RWPE2 (cell line): ENCODE results near the gene TM9SF4.

ENCODE experiments used
- ATAC-seq: fragments of 200-7000 bp; cut with Tn5 transposase; 3 replicates; pipeline ENCODE4 v1.9.1; 2021; ENCODE audit warnings: low read depth
- DNase-seq: peaks from one replicate; pipeline ENCODE4 v3.0.0-alpha.2; 2020; ENCODE audit warnings: low spot score
- H3K27ac ChIP-seq: fragments of 450-650 bp; 2 replicates; pipeline ENCODE4 v1.5.1; 2017; ENCODE audit warnings: mild to moderate bottlenecking; ENCODE audit not compliant: poor library complexity, severe bottlenecking
- H3K27me3 ChIP-seq: fragments of 250-450 bp; sonication (Bioruptor Pico); 2 replicates; pipeline ENCODE4 v1.5.1; 2021; ENCODE audit warnings: mild to moderate bottlenecking, moderate library complexity; ENCODE audit not compliant: insufficient read depth, poor library complexity, severe bottlenecking
- H3K36me3 ChIP-seq: fragments of 250-450 bp; sonication (Bioruptor Pico); 2 replicates; pipeline ENCODE4 v1.5.1; 2020; ENCODE audit warnings: low read depth, mild to moderate bottlenecking, moderate library complexity
- H3K4me1 ChIP-seq: fragments of 250-450 bp; sonication (Bioruptor Pico); 2 replicates; pipeline ENCODE4 v1.5.1; 2021; ENCODE audit warnings: mild to moderate bottlenecking, moderate library complexity; ENCODE audit not compliant: insufficient read depth, poor library complexity, severe bottlenecking
- H3K4me3 ChIP-seq: fragments of 250-450 bp; sonication (Bioruptor Pico); 2 replicates; pipeline ENCODE4 v1.5.1; 2021; ENCODE audit warnings: mild to moderate bottlenecking, moderate library complexity; ENCODE audit not compliant: severe bottlenecking
- H3K9me3 ChIP-seq: fragments of 250-450 bp; sonication (Bioruptor Pico); 2 replicates; pipeline ENCODE4 v1.5.1; 2021; ENCODE audit warnings: mild to moderate bottlenecking, moderate library complexity; ENCODE audit not compliant: severe bottlenecking
- TF ChIP-seq, protein P1 (sequence below): fragments of 450-650 bp; IDR thresholded peaks from one replicate; pipeline ENCODE4 v1.5.1; 2017; ENCODE audit warnings: mild to moderate bottlenecking, moderate library complexity; ENCODE audit not compliant: poor library complexity, severe bottlenecking

TM9SF4 gene

DNA sequence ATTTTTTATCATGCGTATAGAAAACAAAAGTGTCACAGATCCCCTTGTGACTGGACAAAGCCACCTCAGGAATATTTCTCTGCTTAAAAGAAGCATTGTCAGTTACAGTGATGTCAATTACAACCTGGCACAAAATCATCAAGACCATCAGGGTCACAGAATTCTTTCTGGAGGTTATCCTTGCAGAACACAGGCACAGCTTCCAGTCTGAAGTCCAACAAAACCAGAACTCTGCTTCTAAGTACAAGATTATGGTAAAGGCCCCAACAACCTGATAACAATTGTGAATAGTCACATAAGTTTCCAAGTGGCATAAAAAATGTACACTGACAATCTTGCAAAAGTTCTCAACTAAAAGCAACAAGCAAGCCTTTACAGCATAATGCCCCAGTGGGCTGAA, 77.0 kb downstream of the TM9SF4 start:
- H3K4me1 ChIP-seq = peaks cover 3% of the 10 kb centered on the region
- H3K4me3 ChIP-seq = no peak overlapping the region
- no peaks in the 10 kb centered on the region for H3K27me3 ChIP-seq
- H3K36me3 ChIP-seq = no peaks in the 10 kb centered on the region
- no peak overlapping the region for H3K27ac ChIP-seq
- ATAC-seq = no peak
- TF ChIP-seq, protein P1, sequence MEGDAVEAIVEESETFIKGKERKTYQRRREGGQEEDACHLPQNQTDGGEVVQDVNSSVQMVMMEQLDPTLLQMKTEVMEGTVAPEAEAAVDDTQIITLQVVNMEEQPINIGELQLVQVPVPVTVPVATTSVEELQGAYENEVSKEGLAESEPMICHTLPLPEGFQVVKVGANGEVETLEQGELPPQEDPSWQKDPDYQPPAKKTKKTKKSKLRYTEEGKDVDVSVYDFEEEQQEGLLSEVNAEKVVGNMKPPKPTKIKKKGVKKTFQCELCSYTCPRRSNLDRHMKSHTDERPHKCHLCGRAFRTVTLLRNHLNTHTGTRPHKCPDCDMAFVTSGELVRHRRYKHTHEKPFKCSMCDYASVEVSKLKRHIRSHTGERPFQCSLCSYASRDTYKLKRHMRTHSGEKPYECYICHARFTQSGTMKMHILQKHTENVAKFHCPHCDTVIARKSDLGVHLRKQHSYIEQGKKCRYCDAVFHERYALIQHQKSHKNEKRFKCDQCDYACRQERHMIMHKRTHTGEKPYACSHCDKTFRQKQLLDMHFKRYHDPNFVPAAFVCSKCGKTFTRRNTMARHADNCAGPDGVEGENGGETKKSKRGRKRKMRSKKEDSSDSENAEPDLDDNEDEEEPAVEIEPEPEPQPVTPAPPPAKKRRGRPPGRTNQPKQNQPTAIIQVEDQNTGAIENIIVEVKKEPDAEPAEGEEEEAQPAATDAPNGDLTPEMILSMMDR = no peak
- no peak for DNase-seq
- no peaks in the 10 kb centered on the region for H3K9me3 ChIP-seq

DNA sequence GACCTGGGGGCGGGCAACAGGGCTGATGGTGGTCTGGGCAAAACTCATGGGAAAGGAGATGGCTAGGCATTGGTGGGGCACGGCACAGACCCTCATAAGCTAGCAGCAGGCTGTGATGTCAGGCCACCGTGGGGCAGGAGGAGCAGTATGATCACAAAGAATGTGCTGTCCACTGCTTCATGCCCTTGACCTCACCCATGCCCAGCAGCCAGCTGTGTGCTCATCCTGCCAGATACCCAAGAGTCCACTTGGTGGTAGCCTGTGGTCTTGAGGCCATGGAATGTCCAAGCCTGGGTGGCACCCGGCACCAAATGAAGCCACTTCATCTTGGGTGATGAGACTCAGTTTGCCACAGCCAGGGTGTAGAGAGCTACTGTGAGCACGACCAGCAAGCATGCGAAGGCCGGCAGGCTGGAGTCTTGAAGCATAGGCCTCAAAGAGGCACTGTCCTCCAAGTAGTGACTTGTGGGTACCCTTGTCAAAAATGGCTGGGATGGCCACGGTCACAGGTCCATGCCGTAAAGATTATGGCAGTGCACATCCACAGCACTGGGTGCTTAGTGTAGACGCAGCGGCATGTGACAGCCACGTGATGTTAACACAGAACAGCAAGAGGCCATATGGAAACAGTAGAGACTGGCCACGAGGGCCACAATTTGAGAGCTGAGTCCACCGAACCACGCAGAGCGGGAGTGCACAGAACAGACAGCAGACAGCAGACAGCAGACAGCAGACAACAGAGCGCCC, 79.0 kb downstream of the TM9SF4 start:
- ATAC-seq (no peak), DNase-seq (peak; percentile 79)
- TF ChIP-seq, protein P1 = no peak
- H3K4me1 ChIP-seq = peaks cover 3% of the 10 kb centered on the region
- H3K4me3 ChIP-seq = no peak overlapping the region
- no peaks in the 10 kb centered on the region for H3K27me3 ChIP-seq
- H3K27ac ChIP-seq = no peak overlapping the region
- H3K9me3 ChIP-seq = no peaks in the 10 kb centered on the region
- no peaks in the 10 kb centered on the region for H3K36me3 ChIP-seq

DNA sequence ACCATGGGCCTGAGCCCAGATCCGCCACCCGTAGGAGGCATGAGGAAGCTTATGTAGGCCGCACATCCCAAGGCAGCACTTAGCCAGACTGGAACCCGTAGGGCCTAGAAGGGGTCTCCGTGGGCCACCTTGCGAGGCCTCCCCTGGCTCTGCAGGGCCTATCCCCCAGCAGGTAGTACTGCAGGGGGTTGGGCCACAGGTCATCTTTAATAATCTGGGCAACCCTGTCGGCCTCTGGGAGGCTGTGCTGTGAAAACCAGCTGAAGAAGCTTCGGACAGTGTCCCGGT, 79.6 kb downstream of the TM9SF4 start:
- Histone ChIP-seq H3K27me3 (no peaks in the 10 kb centered on the region), H3K27ac (no peak overlapping the region), H3K36me3 (no peaks in the 10 kb centered on the region), H3K4me1 (peaks cover 3% of the 10 kb centered on the region), H3K9me3 (no peaks in the 10 kb centered on the region), H3K4me3 (no peak overlapping the region)
- TF ChIP-seq, protein P1 = no peak
- no peak for ATAC-seq
- DNase-seq = no peak

- no peaks in the 10 kb centered on the region for H3K27me3 ChIP-seq
- peak; percentile 84 for DNase-seq
- peaks cover 2% of the 10 kb centered on the region for H3K36me3 ChIP-seq
- TF ChIP-seq, protein P1 = no peak
- H3K4me1 ChIP-seq = peaks cover 3% of the 10 kb centered on the region
- no peaks in the 10 kb centered on the region for H3K9me3 ChIP-seq
- peak overlapping the region; percentile 31 for H3K4me3 ChIP-seq
- H3K27ac ChIP-seq = no peak overlapping the region
- ATAC-seq = peak; percentile 28
Measured at GRCh38 chr20:32189691-32190615, 80.4 kb downstream of the TM9SF4 start.
